ENCODE results near the gene BDKRB2.

BDKRB2 gene

GRCh38 chr14:96245710-96246538 lies 41.3 kb downstream of the BDKRB2 start:
- Histone ChIP-seq H3K9ac (ENCODE audit: low read length) (no peak overlapping the region), H3K27me3 (replicated peaks; ENCODE audit: control insufficient read depth, insufficient read depth, low read length) (no peaks in the 10 kb centered on the region), H3K36me3 (ENCODE audit: control insufficient read depth, insufficient read depth, low read length, severe bottlenecking) (no peaks in the 10 kb centered on the region), H3K9me3 (ENCODE audit: control insufficient read depth, low read length) (no peaks in the 10 kb centered on the region), H3K4me3 (ENCODE audit: low read length) (no peak overlapping the region), H3K4me1 (ENCODE audit: control insufficient read depth, insufficient read depth, low read length) (peaks cover 31% of the 10 kb centered on the region)
- peak; percentile 66 for DNase-seq (ENCODE audit: low read depth)

- no peaks in the 10 kb centered on the region for H3K27me3 ChIP-seq (replicated peaks; ENCODE audit: control insufficient read depth, insufficient read depth, low read length)
- H3K4me3 ChIP-seq (ENCODE audit: low read length), result no peak overlapping the region
- H3K9me3 ChIP-seq (ENCODE audit: control insufficient read depth, low read length), result no peaks in the 10 kb centered on the region
- no peak overlapping the region for H3K9ac ChIP-seq (ENCODE audit: low read length)
- no peaks in the 10 kb centered on the region for H3K36me3 ChIP-seq (ENCODE audit: control insufficient read depth, insufficient read depth, low read length, severe bottlenecking)
- peaks cover 31% of the 10 kb centered on the region for H3K4me1 ChIP-seq (ENCODE audit: control insufficient read depth, insufficient read depth, low read length)
- DNase-seq (ENCODE audit: low read depth), result peak; percentile 93
Observed at GRCh38 chr14:96246539-96246847, 41.9 kb downstream of the BDKRB2 start.

- peaks cover 31% of the 10 kb centered on the region for H3K4me1 ChIP-seq (ENCODE audit: control insufficient read depth, insufficient read depth, low read length)
- no peaks in the 10 kb centered on the region for H3K27me3 ChIP-seq (replicated peaks; ENCODE audit: control insufficient read depth, insufficient read depth, low read length)
- no peaks in the 10 kb centered on the region for H3K9me3 ChIP-seq (ENCODE audit: control insufficient read depth, low read length)
- no peaks in the 10 kb centered on the region for H3K36me3 ChIP-seq (ENCODE audit: control insufficient read depth, insufficient read depth, low read length, severe bottlenecking)
- no peak overlapping the region for H3K4me3 ChIP-seq (ENCODE audit: low read length)
- H3K9ac ChIP-seq (ENCODE audit: low read length), result no peak overlapping the region
- no peak for DNase-seq (ENCODE audit: low read depth)
Observed at GRCh38 chr14:96247031-96247430, 42.4 kb downstream of the BDKRB2 start.

GRCh38 chr14:96249029-96249428 lies 44.4 kb downstream of the BDKRB2 start:
- peak; percentile 95 for DNase-seq (ENCODE audit: low read depth)
- Histone ChIP-seq H3K4me1 (ENCODE audit: control insufficient read depth, insufficient read depth, low read length) (peaks cover 43% of the 10 kb centered on the region), H3K4me3 (ENCODE audit: low read length) (no peak overlapping the region), H3K9me3 (ENCODE audit: control insufficient read depth, low read length) (no peaks in the 10 kb centered on the region), H3K9ac (ENCODE audit: low read length) (no peak overlapping the region), H3K27me3 (replicated peaks; ENCODE audit: control insufficient read depth, insufficient read depth, low read length) (no peaks in the 10 kb centered on the region), H3K36me3 (ENCODE audit: control insufficient read depth, insufficient read depth, low read length, severe bottlenecking) (no peaks in the 10 kb centered on the region)

- no peak overlapping the region for H3K9ac ChIP-seq (ENCODE audit: low read length)
- no peak overlapping the region for H3K4me3 ChIP-seq (ENCODE audit: low read length)
- peaks cover 53% of the 10 kb centered on the region for H3K4me1 ChIP-seq (ENCODE audit: control insufficient read depth, insufficient read depth, low read length)
- H3K9me3 ChIP-seq (ENCODE audit: control insufficient read depth, low read length), result no peaks in the 10 kb centered on the region
- no peak for DNase-seq (ENCODE audit: low read depth)
- no peaks in the 10 kb centered on the region for H3K36me3 ChIP-seq (ENCODE audit: control insufficient read depth, insufficient read depth, low read length, severe bottlenecking)
- no peaks in the 10 kb centered on the region for H3K27me3 ChIP-seq (replicated peaks; ENCODE audit: control insufficient read depth, insufficient read depth, low read length)
Observed at GRCh38 chr14:96250485-96250884, 45.8 kb downstream of the BDKRB2 start.

GRCh38 chr14:96251656-96252155 lies 47.1 kb downstream of the BDKRB2 start:
- no peak overlapping the region for H3K4me3 ChIP-seq (ENCODE audit: low read length)
- H3K27me3 ChIP-seq (replicated peaks; ENCODE audit: control insufficient read depth, insufficient read depth, low read length), result no peaks in the 10 kb centered on the region
- H3K36me3 ChIP-seq (ENCODE audit: control insufficient read depth, insufficient read depth, low read length, severe bottlenecking), result no peaks in the 10 kb centered on the region
- no peak for DNase-seq (ENCODE audit: low read depth)
- H3K9me3 ChIP-seq (ENCODE audit: control insufficient read depth, low read length), result no peaks in the 10 kb centered on the region
- H3K4me1 ChIP-seq (ENCODE audit: control insufficient read depth, insufficient read depth, low read length), result peaks cover 54% of the 10 kb centered on the region
- no peak overlapping the region for H3K9ac ChIP-seq (ENCODE audit: low read length)

- Histone ChIP-seq H3K27me3 (replicated peaks; ENCODE audit: control insufficient read depth, insufficient read depth, low read length) (no peaks in the 10 kb centered on the region), H3K4me1 (ENCODE audit: control insufficient read depth, insufficient read depth, low read length) (peaks cover 50% of the 10 kb centered on the region), H3K9ac (ENCODE audit: low read length) (peak overlapping the region; percentile 43), H3K9me3 (ENCODE audit: control insufficient read depth, low read length) (no peaks in the 10 kb centered on the region), H3K4me3 (ENCODE audit: low read length) (no peak overlapping the region), H3K36me3 (ENCODE audit: control insufficient read depth, insufficient read depth, low read length, severe bottlenecking) (no peaks in the 10 kb centered on the region)
- no peak for DNase-seq (ENCODE audit: low read depth)
Observed at GRCh38 chr14:96252323-96252998, 47.8 kb downstream of the BDKRB2 start.

GRCh38 chr14:96252999-96253539 lies 48.4 kb downstream of the BDKRB2 start:
- H3K9me3 ChIP-seq (ENCODE audit: control insufficient read depth, low read length), result no peaks in the 10 kb centered on the region
- peak; percentile 92 for DNase-seq (ENCODE audit: low read depth)
- H3K36me3 ChIP-seq (ENCODE audit: control insufficient read depth, insufficient read depth, low read length, severe bottlenecking), result no peaks in the 10 kb centered on the region
- H3K27me3 ChIP-seq (replicated peaks; ENCODE audit: control insufficient read depth, insufficient read depth, low read length), result no peaks in the 10 kb centered on the region
- peak overlapping the region; percentile 43 for H3K9ac ChIP-seq (ENCODE audit: low read length)
- peaks cover 50% of the 10 kb centered on the region for H3K4me1 ChIP-seq (ENCODE audit: control insufficient read depth, insufficient read depth, low read length)
- H3K4me3 ChIP-seq (ENCODE audit: low read length), result no peak overlapping the region

- DNase-seq (ENCODE audit: low read depth), result no peak
- Histone ChIP-seq H3K36me3 (ENCODE audit: control insufficient read depth, insufficient read depth, low read length, severe bottlenecking) (no peaks in the 10 kb centered on the region), H3K9me3 (ENCODE audit: control insufficient read depth, low read length) (peaks cover 7% of the 10 kb centered on the region), H3K4me1 (ENCODE audit: control insufficient read depth, insufficient read depth, low read length) (peaks cover 37% of the 10 kb centered on the region), H3K4me3 (ENCODE audit: low read length) (no peak overlapping the region), H3K9ac (ENCODE audit: low read length) (no peak overlapping the region), H3K27me3 (replicated peaks; ENCODE audit: control insufficient read depth, insufficient read depth, low read length) (no peaks in the 10 kb centered on the region)
Observed at GRCh38 chr14:96254687-96255086, 50.0 kb downstream of the BDKRB2 start.

GRCh38 chr14:96255501-96256366 lies 51.1 kb downstream of the BDKRB2 start, which contains the start of gene BDKRB1:
TSS of gene BDKRB1 (plus strand) at chr14:96256210. CDS start at chr14:96263683, 7,473 bp downstream.
- Histone ChIP-seq H3K4me3 (ENCODE audit: low read length) (peak within 1 kb of the TSS; percentile 47), H3K27me3 (replicated peaks; ENCODE audit: control insufficient read depth, insufficient read depth, low read length) (no peaks in the 10 kb centered on the region), H3K36me3 (ENCODE audit: control insufficient read depth, insufficient read depth, low read length, severe bottlenecking) (no peaks in the 10 kb centered on the region), H3K4me1 (ENCODE audit: control insufficient read depth, insufficient read depth, low read length) (peaks cover 40% of the 10 kb centered on the region), H3K9me3 (ENCODE audit: control insufficient read depth, low read length) (peaks cover 10% of the 10 kb centered on the region), H3K9ac (ENCODE audit: low read length) (peak within 1 kb of the TSS; percentile 22)
- DNase-seq (ENCODE audit: low read depth), result peak; percentile 96
